Naive B cell (primary cell): ENCODE measurements around the gene PHC2. TPM values are rescaled to one million over a fixed set of nuclear protein-coding genes. Genes with fewer than 3 reads are reported as not detected.
A peak's percentile ranks its signal among the peaks of the same experiment; 100 is the strongest.
"Not testable (repeated sequence)": the region's sequence is repeated elsewhere in the genome, so short reads cannot be mapped to it uniquely, and the experiment has no call there.

Experiments used
- ATAC-seq, 2 donors: fragments of 150-1000 bp; cut with Tn5 transposase; 2 replicates each; pipeline ENCODE4 v1.10.0; 2021; ENCODE audit warnings: low read depth in 2 of 2, mild to moderate bottlenecking in 2 of 2, moderate library complexity in 2 of 2
- DNase-seq: peaks from one replicate; pipeline ENCODE4 v3.0.0; 2022
- H3K27ac Mint-ChIP-seq, 6 donors: one replicate each; pipeline ENCODE4 v1.8.0; 2020 to 2022; ENCODE audit warnings: mild to moderate bottlenecking in 6 of 6, mixed read lengths in 6 of 6, moderate library complexity in 5 of 6, inconsistent platforms in 2 of 6
- H3K27me3 Mint-ChIP-seq, 3 donors: one replicate each; pipeline ENCODE4 v1.8.0; 2021 to 2022; ENCODE audit warnings: mixed read lengths in 3 of 3, mild to moderate bottlenecking in 1 of 3
- H3K36me3 Mint-ChIP-seq, 2 donors: one replicate each; pipeline ENCODE4 v1.8.0; 2020 to 2022; ENCODE audit warnings: mixed read lengths in 2 of 2, inconsistent platforms in 1 of 2, mild to moderate bottlenecking in 1 of 2
- H3K4me1 Mint-ChIP-seq, 3 donors: one replicate each; pipeline ENCODE4 v1.8.0; 2020 to 2022; ENCODE audit warnings: mixed read lengths in 3 of 3, inconsistent platforms in 1 of 3, mild to moderate bottlenecking in 1 of 3, moderate library complexity in 1 of 3
- H3K4me3 Mint-ChIP-seq, 8 donors: one replicate each; pipeline ENCODE4 v1.8.0; 2020 to 2022; ENCODE audit warnings: mild to moderate bottlenecking in 8 of 8, mixed read lengths in 8 of 8, moderate library complexity in 8 of 8, inconsistent platforms in 2 of 8
- H3K9me3 Mint-ChIP-seq, 7 donors: one replicate each; pipeline ENCODE4 v1.8.0; 2020 to 2022; ENCODE audit warnings: mixed read lengths in 7 of 7, mild to moderate bottlenecking in 5 of 7, inconsistent platforms in 2 of 7, moderate library complexity in 1 of 7
- polyA plus RNA-seq, 6 donors: library from polyadenylated mRNA; unstranded; fragments of 300-500 nt; fragmentation: Illumina TruSeq; gene quantifications; one replicate each; pipeline ENCODE4 v1.2.3, GENCODE V29; 2021; ENCODE audit warnings: low read depth in 6 of 6

PHC2 gene
- polyA plus RNA-seq, 6 donors from 2014 or later = 13.0 to 30.6 (median 20.3) TPM

- ATAC-seq = no peak
- DNase-seq = no peak
- Mint-ChIP-seq H3K27ac (no peak overlapping the region), H3K27me3 (peaks cover under 1 to 16% (median 7%) of the 10 kb centered on the region in 3 donors), H3K4me1 (peaks cover 0 to 3% (median 0%) of the 10 kb centered on the region in 3 donors), H3K9me3 (no peaks in the 10 kb centered on the region), H3K36me3 (no peaks in the 10 kb centered on the region), H3K4me3 (no peak overlapping the region)
Measured at GRCh38 chr1:33317946-33318345, 112.9 kb downstream of the PHC2 start.

- no peak overlapping the region for H3K27ac Mint-ChIP-seq
- H3K4me1 Mint-ChIP-seq = peaks cover 0 to 3% (median 0%) of the 10 kb centered on the region in 3 donors
- ATAC-seq (no peak), DNase-seq (no peak)
- H3K27me3 Mint-ChIP-seq = peaks cover 4 to 17% (median 7%) of the 10 kb centered on the region in 3 donors
- H3K36me3 Mint-ChIP-seq = no peaks in the 10 kb centered on the region
- no peak overlapping the region for H3K4me3 Mint-ChIP-seq
- no peaks in the 10 kb centered on the region for H3K9me3 Mint-ChIP-seq
Measured at GRCh38 chr1:33317354-33317753, 113.5 kb downstream of the PHC2 start.

GRCh38 chr1:33316601-33317000 is 114.3 kb downstream of the PHC2 start:
- H3K36me3 Mint-ChIP-seq = no peaks in the 10 kb centered on the region
- ATAC-seq (no peak), DNase-seq (no peak)
- H3K9me3 Mint-ChIP-seq = no peaks in the 10 kb centered on the region
- H3K4me1 Mint-ChIP-seq = peaks cover 0 to 3% (median 0%) of the 10 kb centered on the region in 3 donors
- no peak overlapping the region for H3K4me3 Mint-ChIP-seq
- H3K27ac Mint-ChIP-seq = no peak overlapping the region
- peaks cover 4 to 22% (median 14%) of the 10 kb centered on the region in 3 donors for H3K27me3 Mint-ChIP-seq

- H3K36me3 Mint-ChIP-seq = no peaks in the 10 kb centered on the region
Measured at GRCh38 chr1:33314416-33314815, 116.5 kb downstream of the PHC2 start.

GRCh38 chr1:33312413-33312749 is 118.5 kb downstream of the PHC2 start:
- Mint-ChIP-seq H3K4me1 (peaks cover 0 to 3% (median 2%) of the 10 kb centered on the region in 3 donors), H3K36me3 (no peaks in the 10 kb centered on the region), H3K27me3 (peaks cover 9 to 47% (median 21%) of the 10 kb centered on the region in 3 donors), H3K27ac (peak overlapping the region in 1 of 6 donors; percentile 67), H3K4me3 (no peak overlapping the region), H3K9me3 (peaks cover 0 to 2% (median 0%) of the 10 kb centered on the region in 7 donors)
- ATAC-seq (no peak), DNase-seq (no peak)

More at GRCh38 chr1:33314416-33314815, 116.5 kb downstream of the PHC2 start:
- Mint-ChIP-seq H3K4me1 (peaks cover 0 to 3% (median 0%) of the 10 kb centered on the region in 3 donors), H3K4me3 (peak overlapping the region in 1 of 8 donors; percentile 48), H3K9me3 (peaks cover 0 to 2% (median 0%) of the 10 kb centered on the region in 7 donors), H3K27me3 (peaks cover 9 to 36% (median 21%) of the 10 kb centered on the region in 3 donors), H3K27ac (no peak overlapping the region)
- DNase-seq (no peak), ATAC-seq (no peak)

- H3K9me3 Mint-ChIP-seq = peaks cover 0 to 2% (median 0%) of the 10 kb centered on the region in 7 donors
- peaks cover 9 to 47% (median 21%) of the 10 kb centered on the region in 3 donors for H3K27me3 Mint-ChIP-seq
- ATAC-seq (no peak), DNase-seq (no peak)
- H3K4me1 Mint-ChIP-seq = peaks cover 0 to 3% (median 2%) of the 10 kb centered on the region in 3 donors
- no peaks in the 10 kb centered on the region for H3K36me3 Mint-ChIP-seq
- no peak overlapping the region for H3K4me3 Mint-ChIP-seq
- H3K27ac Mint-ChIP-seq = peak overlapping the region in 1 of 6 donors; percentile 37
Measured at GRCh38 chr1:33311706-33312412, 119.0 kb downstream of the PHC2 start.

GRCh38 chr1:33310702-33311101 is 120.2 kb downstream of the PHC2 start:
- no peak for DNase-seq
- Mint-ChIP-seq H3K27ac (no peak overlapping the region), H3K4me1 (peaks cover 6 to 10% (median 9%) of the 10 kb centered on the region in 3 donors), H3K36me3 (no peaks in the 10 kb centered on the region), H3K9me3 (peaks cover 0 to 2% (median 0%) of the 10 kb centered on the region in 7 donors), H3K4me3 (no peak overlapping the region), H3K27me3 (peaks cover 17 to 46% (median 29%) of the 10 kb centered on the region in 3 donors)
- ATAC-seq = no peak

- peaks cover 18 to 42% (median 25%) of the 10 kb centered on the region in 3 donors for H3K27me3 Mint-ChIP-seq
- H3K4me1 Mint-ChIP-seq, H3K27ac Mint-ChIP-seq, ATAC-seq, H3K36me3 Mint-ChIP-seq, DNase-seq, H3K4me3 Mint-ChIP-seq, H3K9me3 Mint-ChIP-seq: not testable (repeated sequence)
Measured at GRCh38 chr1:33309351-33309750, 121.5 kb downstream of the PHC2 start.

GRCh38 chr1:33307494-33307864 is 123.4 kb downstream of the PHC2 start:
- ATAC-seq (no peak), DNase-seq (no peak)
- H3K27me3 Mint-ChIP-seq = peaks cover 19 to 40% (median 24%) of the 10 kb centered on the region in 3 donors
- H3K9me3 Mint-ChIP-seq = peaks cover 0 to 2% (median 0%) of the 10 kb centered on the region in 7 donors
- H3K27ac Mint-ChIP-seq = no peak overlapping the region
- no peaks in the 10 kb centered on the region for H3K36me3 Mint-ChIP-seq
- H3K4me1 Mint-ChIP-seq = peaks cover 5 to 10% (median 6%) of the 10 kb centered on the region in 3 donors
- peak overlapping the region in 1 of 8 donors; percentile 18 for H3K4me3 Mint-ChIP-seq

- Mint-ChIP-seq H3K36me3 (no peaks in the 10 kb centered on the region), H3K27ac (no peak overlapping the region), H3K9me3 (peaks cover 0 to 2% (median 0%) of the 10 kb centered on the region in 7 donors), H3K27me3 (peaks cover 19 to 35% (median 20%) of the 10 kb centered on the region in 3 donors), H3K4me3 (peak overlapping the region in 4 of 8 donors; percentile 18 to 57 (median 30)), H3K4me1 (peaks cover 5 to 10% (median 6%) of the 10 kb centered on the region in 3 donors)
- ATAC-seq (peak in 1 of 2 donors; percentile 25), DNase-seq (no peak)
Measured at GRCh38 chr1:33306653-33307493, 124.0 kb downstream of the PHC2 start.

- H3K4me3 Mint-ChIP-seq = peak overlapping the region in 4 of 8 donors; percentile 14 to 57 (median 36)
Measured at GRCh38 chr1:33305816-33306652, 124.9 kb downstream of the PHC2 start.

GRCh38 chr1:33305016-33305415 is 125.9 kb downstream of the PHC2 start:
- no peak overlapping the region for H3K27ac Mint-ChIP-seq
- H3K9me3 Mint-ChIP-seq = peaks cover 0 to 2% (median 0%) of the 10 kb centered on the region in 7 donors

More at GRCh38 chr1:33305816-33306652, 124.9 kb downstream of the PHC2 start:
- Mint-ChIP-seq H3K36me3 (no peaks in the 10 kb centered on the region), H3K9me3 (peaks cover 0 to 2% (median 0%) of the 10 kb centered on the region in 7 donors), H3K27ac (no peak overlapping the region), H3K4me1 (peaks cover 5 to 10% (median 6%) of the 10 kb centered on the region in 3 donors), H3K27me3 (peaks cover 12 to 28% (median 15%) of the 10 kb centered on the region in 3 donors)
- no peak for DNase-seq
- no peak for ATAC-seq

More at GRCh38 chr1:33305016-33305415, 125.9 kb downstream of the PHC2 start:
- H3K36me3 Mint-ChIP-seq = no peaks in the 10 kb centered on the region
- no peak for ATAC-seq
- peaks cover 10 to 23% (median 14%) of the 10 kb centered on the region in 3 donors for H3K27me3 Mint-ChIP-seq
- H3K4me1 Mint-ChIP-seq = peaks cover 5 to 10% (median 6%) of the 10 kb centered on the region in 3 donors
- DNase-seq = no peak
- no peak overlapping the region for H3K4me3 Mint-ChIP-seq
